Measurements from ENCODE around the gene ECE1. TPM values are rescaled to one million over a fixed set of nuclear protein-coding genes. Genes with fewer than 3 reads are reported as not detected.

Gene ECE1
- total and polyA plus RNA-seq, 9 of the 15 experiments (the other 6 are each of a cell fraction or from before 2014, with no cell fraction given), result 0.56 to 34.8 (median 11.0) TPM

- TF ChIP-seq REST (IDR thresholded peaks at IDR 0.05; ENCODE audit: borderline replicate concordance) (0 out of 2 replicates have a peak, but pooled peaks have one; percentile 9), REST (CRISPR knock-in tag; IDR thresholded peaks at IDR 0.05; ENCODE audit: low read depth) (no peak), PTBP1 (IDR thresholded peaks at IDR 0.05; ENCODE audit: low read depth, low read length) (no peak)
Observed at GRCh38 chr1:21337454-21337927, 47.2 kb upstream of the ECE1 start (continued).
